Measurements from ENCODE around the gene SFXN3. TPM values are rescaled to one million over a fixed set of nuclear protein-coding genes. Genes with fewer than 3 reads are reported as not detected.

SFXN3 gene
- total and polyA plus RNA-seq, 2 of the 13 experiments (the other 11 are each of a cell fraction or from before 2014, with no cell fraction given) = 16.8 to 71.5 TPM

GRCh38 chr10:100997360-100998182 is 33.5 kb upstream of the SFXN3 start (continued):
- TF ChIP-seq BCL3 (CRISPR knock-in tag; IDR thresholded peaks at IDR 0.05) (peak; percentile 9), ARID5B (CRISPR knock-in tag; IDR thresholded peaks at IDR 0.05) (peak; percentile 21; the same call in 1 of the 2 replicates), PHF8 (CRISPR knock-in tag; IDR thresholded peaks at IDR 0.05) (peak; percentile 80), RFXAP (CRISPR knock-in tag; IDR thresholded peaks at IDR 0.05; ENCODE audit: borderline replicate concordance) (0 out of 2 replicates have a peak, but pooled peaks have one; percentile 24), ZNF570 (CRISPR knock-in tag; IDR thresholded peaks at IDR 0.05; ENCODE audit: borderline replicate concordance) (no peak), ZNF256 (CRISPR knock-in tag; conservative IDR thresholded peaks at IDR 0.05) (0 out of 2 replicates have a peak, but pooled peaks have one; percentile 22), HNF1A (IDR thresholded peaks at IDR 0.05; ENCODE audit: low read depth) (no peak), HNF1A (CRISPR knock-in tag; IDR thresholded peaks at IDR 0.05; ENCODE audit: borderline replicate concordance) (0 out of 2 replicates have a peak, but pooled peaks have one; percentile 19), CENPT (CRISPR knock-in tag; IDR thresholded peaks at IDR 0.05; ENCODE audit: low read depth) (no peak), ZNF569 (CRISPR knock-in tag; IDR thresholded peaks at IDR 0.05; ENCODE audit: borderline replicate concordance) (no peak)
- TF ChIP-seq, protein P1, sequence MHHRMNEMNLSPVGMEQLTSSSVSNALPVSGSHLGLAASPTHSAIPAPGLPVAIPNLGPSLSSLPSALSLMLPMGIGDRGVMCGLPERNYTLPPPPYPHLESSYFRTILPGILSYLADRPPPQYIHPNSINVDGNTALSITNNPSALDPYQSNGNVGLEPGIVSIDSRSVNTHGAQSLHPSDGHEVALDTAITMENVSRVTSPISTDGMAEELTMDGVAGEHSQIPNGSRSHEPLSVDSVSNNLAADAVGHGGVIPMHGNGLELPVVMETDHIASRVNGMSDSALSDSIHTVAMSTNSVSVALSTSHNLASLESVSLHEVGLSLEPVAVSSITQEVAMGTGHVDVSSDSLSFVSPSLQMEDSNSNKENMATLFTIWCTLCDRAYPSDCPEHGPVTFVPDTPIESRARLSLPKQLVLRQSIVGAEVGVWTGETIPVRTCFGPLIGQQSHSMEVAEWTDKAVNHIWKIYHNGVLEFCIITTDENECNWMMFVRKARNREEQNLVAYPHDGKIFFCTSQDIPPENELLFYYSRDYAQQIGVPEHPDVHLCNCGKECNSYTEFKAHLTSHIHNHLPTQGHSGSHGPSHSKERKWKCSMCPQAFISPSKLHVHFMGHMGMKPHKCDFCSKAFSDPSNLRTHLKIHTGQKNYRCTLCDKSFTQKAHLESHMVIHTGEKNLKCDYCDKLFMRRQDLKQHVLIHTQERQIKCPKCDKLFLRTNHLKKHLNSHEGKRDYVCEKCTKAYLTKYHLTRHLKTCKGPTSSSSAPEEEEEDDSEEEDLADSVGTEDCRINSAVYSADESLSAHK (CRISPR knock-in tag; IDR thresholded peaks at IDR 0.05; ENCODE audit: borderline replicate concordance) = no peak
